Spleen (tissue), 7 donors: ENCODE results near the gene ABCA4.

Source experiments
- POLR2A ChIP-seq, 3 donors: fragments of 450-650 bp; IDR thresholded peaks; one replicate each; pipeline ENCODE4 v1.5.1; 2017; ENCODE audit warnings: antibody characterized with exemption in 3 of 3, mild to moderate bottlenecking in 1 of 3
- POLR2AphosphoS5 ChIP-seq, 3 donors: sonication (generic); formaldehyde crosslinking; IDR thresholded peaks; one replicate each; pipeline ENCODE4 v1.5.1; 2017; ENCODE audit warnings: antibody characterized with exemption in 3 of 3
- TF ChIP-seq, protein P1 (sequence below), 11 experiments: fragments of 200-600 bp in 7 of 11; fragments of 450-650 bp in 4 of 11; sonication (generic) in 4 of 11; IDR thresholded peaks in 8 of 11; conservative IDR thresholded peaks in 3 of 11; 1 replicate in 7 of 11; 2 replicates in 4 of 11; pipeline versions ENCODE4 v1.4.0 to v1.8.0; 2016 to 2021; ENCODE audit warnings: antibody characterized with exemption in 11 of 11, inconsistent platforms in 4 of 11, mild to moderate bottlenecking in 1 of 11
- donor health status: DM: no; HTN: no; CAD: no; lungs with moderate emphysema.
- donor health status: DM: no; HTN: no; CAD: no.
- donor health status: DM: no; HTN: no; CAD: no.

DNA sequence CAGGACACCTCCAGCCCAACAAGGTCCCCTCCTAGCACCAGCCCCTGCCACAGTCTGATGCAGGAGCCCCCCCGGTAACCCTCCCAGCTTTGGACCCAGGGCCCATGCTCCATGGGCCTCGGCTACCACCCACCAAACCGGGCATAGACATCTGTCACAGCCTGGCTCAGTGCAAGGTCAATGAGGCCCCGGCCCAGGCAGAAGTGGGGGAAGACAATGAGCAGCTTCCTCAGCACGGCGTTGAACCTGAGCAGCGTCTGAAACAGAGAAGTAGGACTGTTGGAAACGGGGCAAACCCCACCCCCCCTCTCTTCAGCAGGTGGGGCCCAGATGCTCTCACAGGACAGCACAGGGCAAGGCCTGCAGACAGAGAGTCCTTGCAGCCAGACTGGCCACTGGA, 109.8 kb downstream of the ABCA4 start:
- TF ChIP-seq, protein P1, sequence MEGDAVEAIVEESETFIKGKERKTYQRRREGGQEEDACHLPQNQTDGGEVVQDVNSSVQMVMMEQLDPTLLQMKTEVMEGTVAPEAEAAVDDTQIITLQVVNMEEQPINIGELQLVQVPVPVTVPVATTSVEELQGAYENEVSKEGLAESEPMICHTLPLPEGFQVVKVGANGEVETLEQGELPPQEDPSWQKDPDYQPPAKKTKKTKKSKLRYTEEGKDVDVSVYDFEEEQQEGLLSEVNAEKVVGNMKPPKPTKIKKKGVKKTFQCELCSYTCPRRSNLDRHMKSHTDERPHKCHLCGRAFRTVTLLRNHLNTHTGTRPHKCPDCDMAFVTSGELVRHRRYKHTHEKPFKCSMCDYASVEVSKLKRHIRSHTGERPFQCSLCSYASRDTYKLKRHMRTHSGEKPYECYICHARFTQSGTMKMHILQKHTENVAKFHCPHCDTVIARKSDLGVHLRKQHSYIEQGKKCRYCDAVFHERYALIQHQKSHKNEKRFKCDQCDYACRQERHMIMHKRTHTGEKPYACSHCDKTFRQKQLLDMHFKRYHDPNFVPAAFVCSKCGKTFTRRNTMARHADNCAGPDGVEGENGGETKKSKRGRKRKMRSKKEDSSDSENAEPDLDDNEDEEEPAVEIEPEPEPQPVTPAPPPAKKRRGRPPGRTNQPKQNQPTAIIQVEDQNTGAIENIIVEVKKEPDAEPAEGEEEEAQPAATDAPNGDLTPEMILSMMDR (IDR thresholded peaks at IDR 0.05 in 8 of 11, conservative IDR thresholded peaks at IDR 0.05 in 3 of 11) = no peak
- no peak for TF ChIP-seq POLR2AphosphoS5 (IDR thresholded peaks at IDR 0.05)
- no peak for TF ChIP-seq POLR2A (IDR thresholded peaks at IDR 0.05)
